HG02623 (cell line): ENCODE results near the gene CASZ1.

Source experiments
- ATAC-seq: cut with Tn5 transposase; IDR thresholded peaks from one replicate; pipeline ENCODE4 v1.9.1; 2021; ENCODE audit warnings: moderate library complexity; ENCODE audit not compliant: unreplicated experiment

Gene CASZ1

GRCh38 chr1:10688409-10688786 is 108.0 kb downstream of the CASZ1 start:
- ATAC-seq: no peak

- ATAC-seq: no peak
Measured at GRCh38 chr1:10687782-10688408, 108.6 kb downstream of the CASZ1 start.

GRCh38 chr1:10687251-10687651 is 109.2 kb downstream of the CASZ1 start:
- no peak for ATAC-seq

- ATAC-seq: no peak
Measured at GRCh38 chr1:10686404-10687040, 109.9 kb downstream of the CASZ1 start.

GRCh38 chr1:10685808-10686403 is 110.5 kb downstream of the CASZ1 start:
- ATAC-seq: no peak

- no peak for ATAC-seq
Measured at GRCh38 chr1:10685196-10685807, 111.1 kb downstream of the CASZ1 start.

- no peak for ATAC-seq
Measured at GRCh38 chr1:10684221-10684620, 112.2 kb downstream of the CASZ1 start.

GRCh38 chr1:10682449-10683309 is 113.8 kb downstream of the CASZ1 start:
- no peak for ATAC-seq

GRCh38 chr1:10682108-10682445 is 114.4 kb downstream of the CASZ1 start:
- no peak for ATAC-seq

- ATAC-seq: no peak
Measured at GRCh38 chr1:10681296-10682107, 114.9 kb downstream of the CASZ1 start.

GRCh38 chr1:10680487-10680886 is 116.0 kb downstream of the CASZ1 start:
- ATAC-seq: no peak

- no peak for ATAC-seq
Measured at GRCh38 chr1:10679496-10680220, 116.8 kb downstream of the CASZ1 start.

GRCh38 chr1:10678852-10679251 is 117.6 kb downstream of the CASZ1 start:
- no peak for ATAC-seq

GRCh38 chr1:10678402-10678801 is 118.0 kb downstream of the CASZ1 start:
- no peak for ATAC-seq

GRCh38 chr1:10677491-10678391 is 118.7 kb downstream of the CASZ1 start:
- no peak for ATAC-seq

- ATAC-seq: no peak
Measured at GRCh38 chr1:10676963-10677362, 119.5 kb downstream of the CASZ1 start.

- ATAC-seq: no peak
Measured at GRCh38 chr1:10675813-10676212, 120.6 kb downstream of the CASZ1 start.

- no peak for ATAC-seq
Measured at GRCh38 chr1:10674700-10675609, 121.5 kb downstream of the CASZ1 start.
